Upper lobe of right lung (tissue), 1 donor: ENCODE measurements around the gene BMPER. TPM values are rescaled to one million over a fixed set of nuclear protein-coding genes. Genes with fewer than 3 reads are reported as not detected.

Source experiments
- ATAC-seq: fragments of 200-7000 bp; cut with Tn5 transposase; one replicate; pipeline ENCODE4 v1.9.1; 2020; ENCODE audit warnings: mild to moderate bottlenecking, moderate library complexity
- DNase-seq: peaks from one replicate; pipeline ENCODE4 v3.0.0-alpha.2; 2020
- H3K27ac ChIP-seq: fragments of 200-600 bp; one replicate; pipeline ENCODE4 v1.8.0; 2022
- H3K27me3 ChIP-seq: fragments of 200-600 bp; one replicate; pipeline ENCODE4 v1.8.0; 2022; ENCODE audit warnings: mild to moderate bottlenecking
- H3K36me3 ChIP-seq: fragments of 200-600 bp; one replicate; pipeline ENCODE4 v1.8.0; 2022
- H3K4me1 ChIP-seq: fragments of 200-600 bp; one replicate; pipeline ENCODE4 v1.8.0; 2022
- H3K4me3 ChIP-seq: fragments of 200-600 bp; one replicate; pipeline ENCODE4 v1.8.0; 2022; ENCODE audit warnings: mild to moderate bottlenecking
- H3K9me3 ChIP-seq: fragments of 200-600 bp; one replicate; pipeline ENCODE4 v1.8.0; 2022
- intact Hi-C: fragments of 100-400 bp; cut with DNase I; formaldehyde crosslinking; loops from one replicate; pipeline ENCODE4 v1.11.0; 2022
- total RNA-seq: library from RNA; stranded (reverse); fragmentation: NEBNext Ultra II Directional; extraction: Animal tissue kit (Norgen Biotek cat#: 25700); gene quantifications from one replicate; pipeline ENCODE4 v1.2.1, GENCODE V29; 2021
- TF ChIP-seq, protein P1 (sequence below): fragments of 200-600 bp; IDR thresholded peaks from one replicate; pipeline ENCODE4 v1.8.0; 2022; ENCODE audit warnings: antibody characterized with exemption
- donor health status: DM: no; HTN: yes; CAD: no; lungs with severe emphysema.

The BMPER gene
- total RNA-seq, 1 donor from 2014 or later, result 10.0 TPM

DNA sequence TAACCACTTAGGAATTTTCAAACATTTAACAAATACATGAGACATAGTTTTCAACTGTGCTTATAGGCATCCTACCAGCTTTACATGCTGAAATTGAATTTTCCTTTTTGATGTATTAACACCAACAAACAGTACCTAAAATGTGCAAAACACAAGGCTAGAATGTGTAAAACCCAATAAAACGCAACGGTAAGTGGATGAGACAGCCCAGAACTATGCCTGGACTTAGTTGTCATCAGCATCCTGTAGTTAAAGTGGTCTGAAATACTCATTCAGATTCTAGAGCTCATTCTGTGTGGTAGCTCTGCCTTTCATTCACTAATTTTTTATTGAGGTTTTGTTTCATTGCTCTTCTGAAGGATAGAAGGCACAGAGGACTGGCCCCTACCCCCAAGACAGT is 137.1 kb downstream of the BMPER start:
- no peak for ATAC-seq
- intact Hi-C loops, result no loop called here
- TF ChIP-seq, protein P1, sequence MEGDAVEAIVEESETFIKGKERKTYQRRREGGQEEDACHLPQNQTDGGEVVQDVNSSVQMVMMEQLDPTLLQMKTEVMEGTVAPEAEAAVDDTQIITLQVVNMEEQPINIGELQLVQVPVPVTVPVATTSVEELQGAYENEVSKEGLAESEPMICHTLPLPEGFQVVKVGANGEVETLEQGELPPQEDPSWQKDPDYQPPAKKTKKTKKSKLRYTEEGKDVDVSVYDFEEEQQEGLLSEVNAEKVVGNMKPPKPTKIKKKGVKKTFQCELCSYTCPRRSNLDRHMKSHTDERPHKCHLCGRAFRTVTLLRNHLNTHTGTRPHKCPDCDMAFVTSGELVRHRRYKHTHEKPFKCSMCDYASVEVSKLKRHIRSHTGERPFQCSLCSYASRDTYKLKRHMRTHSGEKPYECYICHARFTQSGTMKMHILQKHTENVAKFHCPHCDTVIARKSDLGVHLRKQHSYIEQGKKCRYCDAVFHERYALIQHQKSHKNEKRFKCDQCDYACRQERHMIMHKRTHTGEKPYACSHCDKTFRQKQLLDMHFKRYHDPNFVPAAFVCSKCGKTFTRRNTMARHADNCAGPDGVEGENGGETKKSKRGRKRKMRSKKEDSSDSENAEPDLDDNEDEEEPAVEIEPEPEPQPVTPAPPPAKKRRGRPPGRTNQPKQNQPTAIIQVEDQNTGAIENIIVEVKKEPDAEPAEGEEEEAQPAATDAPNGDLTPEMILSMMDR, result no peak

GRCh38 chr7:34043461-34044305 is 138.3 kb downstream of the BMPER start:
- Histone ChIP-seq H3K27ac (no peak overlapping the region), H3K4me1 (no peaks in the 10 kb centered on the region), H3K36me3 (no peaks in the 10 kb centered on the region), H3K9me3 (no peaks in the 10 kb centered on the region), H3K27me3 (no peaks in the 10 kb centered on the region), H3K4me3 (no peak overlapping the region)
- intact Hi-C loops, result no loop called here
- ATAC-seq, result no peak
- DNase-seq, result no peak
- TF ChIP-seq, protein P1, result no peak

More for the DNA sequence above, 137.1 kb downstream of the BMPER start:
- no peak overlapping the region for H3K4me3 ChIP-seq
- no peak overlapping the region for H3K27ac ChIP-seq
- no peaks in the 10 kb centered on the region for H3K36me3 ChIP-seq
- DNase-seq, result no peak
- no peaks in the 10 kb centered on the region for H3K27me3 ChIP-seq
- no peaks in the 10 kb centered on the region for H3K9me3 ChIP-seq
- no peaks in the 10 kb centered on the region for H3K4me1 ChIP-seq

- DNase-seq (no peak), ATAC-seq (no peak)
- intact Hi-C loops, result no loop called here
- no peak overlapping the region for H3K27ac ChIP-seq
- H3K4me1 ChIP-seq, result no peaks in the 10 kb centered on the region
- TF ChIP-seq, protein P1, result no peak
- no peak overlapping the region for H3K4me3 ChIP-seq
- no peaks in the 10 kb centered on the region for H3K36me3 ChIP-seq
- no peaks in the 10 kb centered on the region for H3K9me3 ChIP-seq
- no peaks in the 10 kb centered on the region for H3K27me3 ChIP-seq
Observed at GRCh38 chr7:34044306-34044643, 138.9 kb downstream of the BMPER start.

- Histone ChIP-seq H3K27me3 (no peaks in the 10 kb centered on the region), H3K4me1 (no peaks in the 10 kb centered on the region), H3K27ac (no peak overlapping the region), H3K36me3 (no peaks in the 10 kb centered on the region), H3K4me3 (no peak overlapping the region), H3K9me3 (no peaks in the 10 kb centered on the region)
- DNase-seq (no peak), ATAC-seq (no peak)
- TF ChIP-seq, protein P1, result no peak
- intact Hi-C loops, result no loop called here
Observed at GRCh38 chr7:34044734-34045353, 139.5 kb downstream of the BMPER start.

DNA sequence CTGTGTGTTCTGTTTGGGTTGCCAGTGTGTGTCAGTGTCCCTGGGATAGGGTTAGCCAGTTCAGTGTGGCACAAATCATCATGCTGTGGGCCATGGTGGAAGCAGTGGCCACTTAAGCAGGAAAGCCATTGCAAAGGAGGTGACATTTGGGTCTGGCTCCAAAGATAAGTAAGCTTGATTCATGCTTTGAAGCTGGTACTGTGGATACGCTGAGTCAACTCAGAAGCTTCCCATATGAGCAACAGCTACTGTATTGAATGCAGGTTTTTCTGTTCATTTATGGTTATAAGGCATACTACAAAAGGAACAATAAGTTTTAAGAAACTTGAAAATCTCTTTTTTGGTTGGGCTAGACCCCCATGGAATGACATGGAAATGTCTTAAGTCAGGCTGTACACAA is 143.1 kb downstream of the BMPER start:
- ATAC-seq, result no peak
- intact Hi-C loops, result no loop called here
- TF ChIP-seq, protein P1, result no peak
- DNase-seq, result no peak
- no peak overlapping the region for H3K27ac ChIP-seq
- H3K27me3 ChIP-seq, result no peaks in the 10 kb centered on the region
- H3K9me3 ChIP-seq, result no peaks in the 10 kb centered on the region
- H3K4me1 ChIP-seq, result no peaks in the 10 kb centered on the region
- H3K4me3 ChIP-seq, result no peak overlapping the region
- H3K36me3 ChIP-seq, result no peaks in the 10 kb centered on the region
